Natural killer cell (primary cell): ENCODE data around the gene EPC1. TPM values are rescaled to one million over a fixed set of nuclear protein-coding genes. Genes with fewer than 3 reads are reported as not detected.

Experiments
- ATAC-seq, 3 donors: fragments of 150-1000 bp in 2 of 3; fragments of 200-7000 bp in 1 of 3; cut with Tn5 transposase; 1 replicate in 1 of 3; 2 replicates in 2 of 3; pipeline ENCODE4 v1.10.0; 2021; ENCODE audit warnings: mild to moderate bottlenecking in 2 of 3, moderate library complexity in 2 of 3
- DNase-seq, 2 donors: peaks; one replicate each; pipeline versions ENCODE4 v3.0.0 to v3.0.0-alpha.2; 2013 to 2021; ENCODE audit warnings: mixed read lengths in 1 of 2
- H3K27ac ChIP-seq: one replicate; pipeline ENCODE4 v1.5.1; 2013; ENCODE audit warnings: mild to moderate bottlenecking, low read length
- H3K27me3 ChIP-seq: one replicate; pipeline ENCODE4 v1.6.1; 2013; ENCODE audit warnings: low read length; ENCODE audit not compliant: control insufficient read depth, insufficient read depth
- H3K36me3 ChIP-seq: one replicate; pipeline ENCODE4 v1.6.1; 2013; ENCODE audit warnings: low read length; ENCODE audit not compliant: control insufficient read depth, insufficient read depth
- H3K4me1 ChIP-seq: one replicate; pipeline ENCODE4 v1.6.1; 2013; ENCODE audit warnings: low read length; ENCODE audit not compliant: control insufficient read depth, insufficient read depth
- H3K4me3 ChIP-seq: one replicate; pipeline ENCODE4 v1.5.1; 2013; ENCODE audit warnings: low read length
- H3K9me3 ChIP-seq: one replicate; pipeline ENCODE4 v1.6.1; 2013; ENCODE audit warnings: low read length; ENCODE audit not compliant: control insufficient read depth, insufficient read depth
- H3K27ac Mint-ChIP-seq, 2 donors: one replicate each; pipeline ENCODE4 v1.8.0; 2022; ENCODE audit warnings: mild to moderate bottlenecking in 2 of 2, mixed read lengths in 2 of 2, moderate library complexity in 1 of 2
- H3K27me3 Mint-ChIP-seq, 2 donors: one replicate each; pipeline ENCODE4 v1.8.0; 2022; ENCODE audit warnings: low read depth in 2 of 2, mixed read lengths in 2 of 2
- H3K36me3 Mint-ChIP-seq: one replicate; pipeline ENCODE4 v1.8.0; 2022; ENCODE audit warnings: mixed read lengths
- H3K4me1 Mint-ChIP-seq, 2 donors: one replicate each; pipeline ENCODE4 v1.8.0; 2022; ENCODE audit warnings: mixed read lengths in 2 of 2
- H3K4me3 Mint-ChIP-seq: one replicate; pipeline ENCODE4 v1.8.0; 2022; ENCODE audit warnings: mild to moderate bottlenecking, moderate library complexity, mixed read lengths
- H3K9me3 Mint-ChIP-seq, 2 donors: one replicate each; pipeline ENCODE4 v1.8.0; 2022; ENCODE audit warnings: mixed read lengths in 2 of 2
- WGBS: methylation state at CpG from one replicate; pipeline ENCODE4 v1.1.7; 2013; ENCODE audit warnings: missing lambda C conversion rate; ENCODE audit not compliant: insufficient coverage; 5-methylcytosine and 5-hydroxymethylcytosine counted together
- intact Hi-C: fragments of 100-400 bp; cut with micrococcal nuclease; formaldehyde crosslinking; loops from one replicate; pipeline ENCODE4 v1.14.2; 2022
- total RNA-seq, 4 donors: library from RNA; stranded (reverse); fragments of 120-200 nt in 1 of 4; gene quantifications; one replicate each; pipeline versions ENCODE4 v1.2.3 to v1.2.4, GENCODE V29; 2013 to 2022
- TF ChIP-seq, protein P1 (sequence below): fragments of 200-600 bp; IDR thresholded peaks from one replicate; pipeline ENCODE4 v1.8.0; 2022; ENCODE audit warnings: antibody characterized with exemption

Gene EPC1
- total RNA-seq, 3 donors from 2014 or later (not counting 1 experiment from before 2014, with no cell fraction given): 155 to 178 (median 161) TPM

DNA sequence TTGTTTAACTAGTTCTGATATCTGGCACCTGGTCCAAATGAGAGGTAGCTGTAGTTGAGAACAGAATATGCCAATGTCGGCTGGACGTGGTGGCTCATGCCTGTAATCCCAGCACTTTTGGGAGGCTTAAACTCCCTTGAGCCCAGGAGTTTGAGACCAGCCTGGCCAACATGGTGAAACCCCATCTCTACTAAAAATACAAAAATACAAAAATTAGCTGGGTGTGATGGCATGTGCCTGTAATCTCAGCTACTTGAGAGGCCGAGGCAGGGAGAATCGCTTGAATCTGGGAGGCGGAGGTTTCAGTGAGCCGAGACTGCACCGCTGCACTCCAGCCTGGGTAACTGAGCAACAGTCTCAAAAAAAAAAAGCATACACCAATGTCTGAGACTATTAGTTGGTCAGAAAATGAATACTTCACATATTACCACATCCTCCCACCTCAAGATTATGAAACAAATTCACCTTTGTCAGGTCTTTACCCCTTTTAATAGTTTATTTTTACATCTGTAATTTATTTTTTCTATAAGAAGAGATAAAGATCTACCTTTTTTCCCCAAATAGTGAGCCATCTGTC is 38.8 kb downstream of the EPC1 start:
- TF ChIP-seq, protein P1, sequence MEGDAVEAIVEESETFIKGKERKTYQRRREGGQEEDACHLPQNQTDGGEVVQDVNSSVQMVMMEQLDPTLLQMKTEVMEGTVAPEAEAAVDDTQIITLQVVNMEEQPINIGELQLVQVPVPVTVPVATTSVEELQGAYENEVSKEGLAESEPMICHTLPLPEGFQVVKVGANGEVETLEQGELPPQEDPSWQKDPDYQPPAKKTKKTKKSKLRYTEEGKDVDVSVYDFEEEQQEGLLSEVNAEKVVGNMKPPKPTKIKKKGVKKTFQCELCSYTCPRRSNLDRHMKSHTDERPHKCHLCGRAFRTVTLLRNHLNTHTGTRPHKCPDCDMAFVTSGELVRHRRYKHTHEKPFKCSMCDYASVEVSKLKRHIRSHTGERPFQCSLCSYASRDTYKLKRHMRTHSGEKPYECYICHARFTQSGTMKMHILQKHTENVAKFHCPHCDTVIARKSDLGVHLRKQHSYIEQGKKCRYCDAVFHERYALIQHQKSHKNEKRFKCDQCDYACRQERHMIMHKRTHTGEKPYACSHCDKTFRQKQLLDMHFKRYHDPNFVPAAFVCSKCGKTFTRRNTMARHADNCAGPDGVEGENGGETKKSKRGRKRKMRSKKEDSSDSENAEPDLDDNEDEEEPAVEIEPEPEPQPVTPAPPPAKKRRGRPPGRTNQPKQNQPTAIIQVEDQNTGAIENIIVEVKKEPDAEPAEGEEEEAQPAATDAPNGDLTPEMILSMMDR: no peak
- H3K4me1 ChIP-seq: peaks cover 9% of the 10 kb centered on the region
- Mint-ChIP-seq H3K27ac (peak overlapping the region; percentile 80 to 81), H3K27me3 (no peaks in the 10 kb centered on the region), H3K36me3 (no peaks in the 10 kb centered on the region), H3K4me3 (peak overlapping the region; percentile 55), H3K4me1 (peaks cover 63 to 67% of the 10 kb centered on the region in 2 donors), H3K9me3 (no peaks in the 10 kb centered on the region)
- no peak overlapping the region for H3K4me3 ChIP-seq
- intact Hi-C loops: loop anchor here (5.0 kb wide), 1 partner anchor 39 kb away; the partner anchor contains the start of gene EPC1
- WGBS: 67% methylated on average over 7 of the region's 7 CpGs
- H3K27ac ChIP-seq: peak overlapping the region; percentile 25
- ATAC-seq: peak; percentile 67 to 78 (median 71)
- peaks cover 26% of the 10 kb centered on the region for H3K36me3 ChIP-seq
- no peaks in the 10 kb centered on the region for H3K9me3 ChIP-seq
- no peaks in the 10 kb centered on the region for H3K27me3 ChIP-seq
- DNase-seq: peak in 1 of 2 donors; percentile 28

DNA sequence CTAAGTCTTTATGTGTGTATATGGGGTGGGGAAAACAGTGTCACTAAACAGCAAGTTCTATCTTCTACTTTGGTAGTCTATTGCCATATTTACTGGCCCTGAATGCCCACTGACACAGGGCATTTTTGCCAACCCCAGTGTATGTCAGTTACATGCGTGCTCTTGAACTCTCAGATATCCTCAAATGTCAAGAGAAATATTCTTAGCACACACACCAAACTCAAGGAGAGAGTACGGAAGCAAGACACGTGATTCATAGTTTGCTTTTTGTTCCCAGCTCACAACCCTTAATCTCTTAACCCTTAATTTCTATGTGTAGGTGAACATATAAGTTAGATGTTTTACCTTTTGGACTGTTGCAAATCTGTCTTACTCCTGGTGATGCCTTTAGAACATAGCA is 39.3 kb downstream of the EPC1 start:
- peak overlapping the region; percentile 80 to 81 for H3K27ac Mint-ChIP-seq
- peaks cover 62 to 65% of the 10 kb centered on the region in 2 donors for H3K4me1 Mint-ChIP-seq
- WGBS: 100% methylated on average over 1 of the region's 3 CpGs
- H3K27me3 Mint-ChIP-seq: no peaks in the 10 kb centered on the region
- peaks cover 9% of the 10 kb centered on the region for H3K4me1 ChIP-seq
- H3K4me3 Mint-ChIP-seq: peak overlapping the region; percentile 45
- no peaks in the 10 kb centered on the region for H3K9me3 Mint-ChIP-seq
- no peak for DNase-seq
- no peaks in the 10 kb centered on the region for H3K9me3 ChIP-seq
- no peak overlapping the region for H3K4me3 ChIP-seq
- intact Hi-C loops: loop anchor here (5.0 kb wide), 1 partner anchor 40 kb away; the partner anchor contains the start of gene EPC1
- peak overlapping the region; percentile 25 for H3K27ac ChIP-seq
- ATAC-seq: no peak
- TF ChIP-seq, protein P1: no peak
- H3K36me3 ChIP-seq: peaks cover 28% of the 10 kb centered on the region
- H3K36me3 Mint-ChIP-seq: no peaks in the 10 kb centered on the region
- H3K27me3 ChIP-seq: no peaks in the 10 kb centered on the region

DNA sequence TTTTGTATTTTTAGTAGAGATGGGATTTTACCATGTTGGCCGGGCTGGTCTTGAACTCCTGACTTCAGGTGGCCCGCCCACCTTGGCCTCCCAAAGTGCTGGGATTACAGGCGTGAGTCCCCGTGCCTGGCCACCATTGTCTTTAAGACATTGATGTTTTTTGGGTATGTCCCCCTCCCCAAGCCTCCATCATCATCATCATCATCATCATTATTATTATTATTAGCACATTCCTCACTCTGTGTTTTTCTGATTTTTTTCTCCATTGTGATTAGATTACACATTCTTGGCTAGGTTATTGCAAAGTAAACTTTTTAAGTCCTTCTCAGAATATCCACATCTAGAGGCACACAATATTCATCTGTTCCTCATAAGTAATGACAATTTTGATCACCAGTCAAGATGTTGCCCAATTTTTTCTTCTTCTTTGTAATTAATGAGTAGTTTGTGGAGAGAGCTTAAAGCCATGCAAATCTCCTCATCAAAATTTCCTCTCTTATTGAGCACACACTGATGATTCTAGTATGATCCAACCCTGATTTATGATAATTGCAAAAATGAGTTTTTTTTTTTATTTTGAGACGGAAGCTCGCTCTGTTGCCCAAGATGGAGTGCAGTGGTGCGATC is 47.5 kb downstream of the EPC1 start:
- Histone ChIP-seq H3K4me3 (no peak overlapping the region), H3K27ac (no peak overlapping the region), H3K9me3 (no peaks in the 10 kb centered on the region), H3K27me3 (no peaks in the 10 kb centered on the region), H3K4me1 (peaks cover 3% of the 10 kb centered on the region), H3K36me3 (peaks cover 17% of the 10 kb centered on the region)
- H3K36me3 Mint-ChIP-seq: no peaks in the 10 kb centered on the region
- intact Hi-C loops: no loop called here
- H3K4me1 Mint-ChIP-seq: peaks cover 52 to 63% of the 10 kb centered on the region in 2 donors
- H3K9me3 Mint-ChIP-seq: no peaks in the 10 kb centered on the region
- H3K4me3 Mint-ChIP-seq: no peak overlapping the region
- TF ChIP-seq, protein P1: no peak
- ATAC-seq (no peak), DNase-seq (no peak)
- 94% methylated on average over 7 of the region's 7 CpGs for WGBS
- peak overlapping the region; percentile 49 to 59 for H3K27ac Mint-ChIP-seq
- H3K27me3 Mint-ChIP-seq: no peaks in the 10 kb centered on the region
